ENCODE measurements around the gene CD4.
A peak's percentile ranks its signal among the peaks of the same experiment; 100 is the strongest.
"Not testable (repeated sequence)": the region's sequence is repeated elsewhere in the genome, so short reads cannot be mapped to it uniquely, and the experiment has no call there.

CD4 gene

GRCh38 chr12:6788972-6789924 is at the start of gene CD4:
Gene CD4 (plus strand): TSS chr12:6789528. CDS start chr12:6800139, 10,611 bp downstream.
- DNase-seq = peak; percentile 61 to 62

GRCh38 chr12:6742080-6742479 is 47.2 kb upstream of the CD4 start:
- not testable (repeated sequence) for DNase-seq

GRCh38 chr12:6742834-6743233 is 46.5 kb upstream of the CD4 start:
- no peak for DNase-seq

GRCh38 chr12:6743300-6743699 is 46.0 kb upstream of the CD4 start:
- DNase-seq = not testable (repeated sequence)

GRCh38 chr12:6745741-6746525 is 43.4 kb upstream of the CD4 start:
- DNase-seq = no peak

- no peak for DNase-seq
Observed at GRCh38 chr12:6747216-6747615, 42.1 kb upstream of the CD4 start.

GRCh38 chr12:6748761-6749160 is 40.6 kb upstream of the CD4 start:
- DNase-seq = no peak

GRCh38 chr12:6750506-6750905 is 38.8 kb upstream of the CD4 start:
- no peak for DNase-seq

- DNase-seq = no peak
Observed at GRCh38 chr12:6751767-6752166, 37.6 kb upstream of the CD4 start.

GRCh38 chr12:6752167-6752920 is 37.0 kb upstream of the CD4 start:
- peak in 1 of 2 experiments; percentile 33 for DNase-seq

- peak; percentile 97 to 98 for DNase-seq
Observed at GRCh38 chr12:6752921-6753771, 36.2 kb upstream of the CD4 start, which contains the start of gene MLF2. Gene MLF2 (minus strand): TSS chr12:6753141. CDS start chr12:6752334, 807 bp downstream.

GRCh38 chr12:6753772-6754356 is 35.5 kb upstream of the CD4 start:
- DNase-seq = no peak

- DNase-seq = no peak
Observed at GRCh38 chr12:6754411-6754810, 34.9 kb upstream of the CD4 start.

GRCh38 chr12:6757028-6757690 is 32.2 kb upstream of the CD4 start:
- DNase-seq = no peak

- DNase-seq = no peak
Observed at GRCh38 chr12:6758506-6759095, 30.7 kb upstream of the CD4 start.

GRCh38 chr12:6759741-6760140 is 29.6 kb upstream of the CD4 start:
- no peak for DNase-seq

GRCh38 chr12:6763380-6763779 is 25.9 kb upstream of the CD4 start:
- no peak for DNase-seq

- no peak for DNase-seq
Observed at GRCh38 chr12:6764011-6764828, 25.1 kb upstream of the CD4 start.

- no peak for DNase-seq
Observed at GRCh38 chr12:6765048-6765633, 24.2 kb upstream of the CD4 start.
